Testis (tissue), 3 donors: ENCODE data around the gene KLF3. TPM values are rescaled to one million over a fixed set of nuclear protein-coding genes. Genes with fewer than 3 reads are reported as not detected.
A peak's percentile ranks its signal among the peaks of the same experiment; 100 is the strongest.

Experiments used
- DNase-seq: peaks from one replicate; pipeline ENCODE4 v3.0.0-alpha.2; 2019
- H3K27ac ChIP-seq, 2 donors: fragments of 200-600 bp; sonication (generic); one replicate each; pipeline ENCODE4 v1.5.1; 2019
- H3K27me3 ChIP-seq: fragments of 200-600 bp; sonication (generic); one replicate; pipeline ENCODE4 v1.5.1; 2019
- H3K36me3 ChIP-seq: fragments of 200-600 bp; sonication (generic); one replicate; pipeline ENCODE4 v1.5.1; 2017; ENCODE audit warnings: low read depth; ENCODE audit errors: missing control alignments
- H3K4me1 ChIP-seq: fragments of 200-600 bp; sonication (generic); one replicate; pipeline ENCODE4 v1.5.1; 2019
- H3K4me3 ChIP-seq, 2 donors: fragments of 200-600 bp; sonication (generic); one replicate each; pipeline ENCODE4 v1.5.1; 2017 to 2019
- H3K9me3 ChIP-seq: fragments of 200-600 bp; sonication (generic); one replicate; pipeline ENCODE4 v1.5.1; 2017
- POLR2A ChIP-seq: fragments of 450-650 bp; IDR thresholded peaks from one replicate; pipeline ENCODE4 v1.6.1; 2017; ENCODE audit warnings: antibody characterized with exemption, mild to moderate bottlenecking, moderate library complexity
- WGBS, 2 donors: methylation state at CpG; one replicate each; pipeline ENCODE4 v1.1.5; 2018; 5-methylcytosine and 5-hydroxymethylcytosine counted together
- intact Hi-C: fragments of 100-400 bp; cut with DNase I; formaldehyde crosslinking; loops from one replicate; pipeline ENCODE4 v1.15.1; 2023; ENCODE audit warnings: low total_unique reads
- polyA plus RNA-seq: library from polyadenylated mRNA; stranded (reverse); fragments of 350-450 nt; fragmentation: Illumina TruSeq; extraction: RNeasy Lipid Tissue Mini Kit (QIAGEN cat#74804); gene quantifications from one replicate; pipeline ENCODE4 v1.2.3, GENCODE V29; 2014; ENCODE audit warnings: low read depth, low replicate concordance; ENCODE audit not compliant: insufficient read depth
- total RNA-seq, 2 donors: library from RNA; depleted of rRNA; stranded (reverse); fragments of >200 nt; gene quantifications; one replicate each; pipeline ENCODE4 v1.2.3, GENCODE V29; 2016
- TF ChIP-seq, protein P1 (sequence below), 3 experiments: fragments of 450-650 bp in 2 of 3; fragments of 200-600 bp in 1 of 3; sonication (generic) in 1 of 3; IDR thresholded peaks; one replicate each; pipeline ENCODE4 v1.5.1; 2016 to 2019; ENCODE audit warnings: antibody characterized with exemption in 3 of 3, mild to moderate bottlenecking in 2 of 3, moderate library complexity in 1 of 3

The KLF3 gene
- total and polyA plus RNA-seq, 3 donors from 2014 or later, result 16.4 to 24.6 (median 21.2) TPM

GRCh38 chr4:38672074-38672396 lies 8.0 kb downstream of the KLF3 start:
- no peak for DNase-seq
- H3K9me3 ChIP-seq, result no peaks in the 10 kb centered on the region
- TF ChIP-seq, protein P1, sequence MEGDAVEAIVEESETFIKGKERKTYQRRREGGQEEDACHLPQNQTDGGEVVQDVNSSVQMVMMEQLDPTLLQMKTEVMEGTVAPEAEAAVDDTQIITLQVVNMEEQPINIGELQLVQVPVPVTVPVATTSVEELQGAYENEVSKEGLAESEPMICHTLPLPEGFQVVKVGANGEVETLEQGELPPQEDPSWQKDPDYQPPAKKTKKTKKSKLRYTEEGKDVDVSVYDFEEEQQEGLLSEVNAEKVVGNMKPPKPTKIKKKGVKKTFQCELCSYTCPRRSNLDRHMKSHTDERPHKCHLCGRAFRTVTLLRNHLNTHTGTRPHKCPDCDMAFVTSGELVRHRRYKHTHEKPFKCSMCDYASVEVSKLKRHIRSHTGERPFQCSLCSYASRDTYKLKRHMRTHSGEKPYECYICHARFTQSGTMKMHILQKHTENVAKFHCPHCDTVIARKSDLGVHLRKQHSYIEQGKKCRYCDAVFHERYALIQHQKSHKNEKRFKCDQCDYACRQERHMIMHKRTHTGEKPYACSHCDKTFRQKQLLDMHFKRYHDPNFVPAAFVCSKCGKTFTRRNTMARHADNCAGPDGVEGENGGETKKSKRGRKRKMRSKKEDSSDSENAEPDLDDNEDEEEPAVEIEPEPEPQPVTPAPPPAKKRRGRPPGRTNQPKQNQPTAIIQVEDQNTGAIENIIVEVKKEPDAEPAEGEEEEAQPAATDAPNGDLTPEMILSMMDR (IDR thresholded peaks at IDR 0.05), result no peak
- TF ChIP-seq POLR2A, result no peak
- peaks cover 78% of the 10 kb centered on the region for H3K4me1 ChIP-seq
- H3K27ac ChIP-seq, result peak overlapping the region; percentile 44 to 99
- 38 to 60% methylated on average over 1 to 3 of the region's 3 CpGs for WGBS, 2 donors
- intact Hi-C loops, result loop anchor here (5.0 kb wide), 1 partner anchor 355 kb away; no protein-coding TSS in a partner anchor
- H3K27me3 ChIP-seq, result no peaks in the 10 kb centered on the region
- no peaks in the 10 kb centered on the region for H3K36me3 ChIP-seq
- H3K4me3 ChIP-seq, result no peak overlapping the region

DNA sequence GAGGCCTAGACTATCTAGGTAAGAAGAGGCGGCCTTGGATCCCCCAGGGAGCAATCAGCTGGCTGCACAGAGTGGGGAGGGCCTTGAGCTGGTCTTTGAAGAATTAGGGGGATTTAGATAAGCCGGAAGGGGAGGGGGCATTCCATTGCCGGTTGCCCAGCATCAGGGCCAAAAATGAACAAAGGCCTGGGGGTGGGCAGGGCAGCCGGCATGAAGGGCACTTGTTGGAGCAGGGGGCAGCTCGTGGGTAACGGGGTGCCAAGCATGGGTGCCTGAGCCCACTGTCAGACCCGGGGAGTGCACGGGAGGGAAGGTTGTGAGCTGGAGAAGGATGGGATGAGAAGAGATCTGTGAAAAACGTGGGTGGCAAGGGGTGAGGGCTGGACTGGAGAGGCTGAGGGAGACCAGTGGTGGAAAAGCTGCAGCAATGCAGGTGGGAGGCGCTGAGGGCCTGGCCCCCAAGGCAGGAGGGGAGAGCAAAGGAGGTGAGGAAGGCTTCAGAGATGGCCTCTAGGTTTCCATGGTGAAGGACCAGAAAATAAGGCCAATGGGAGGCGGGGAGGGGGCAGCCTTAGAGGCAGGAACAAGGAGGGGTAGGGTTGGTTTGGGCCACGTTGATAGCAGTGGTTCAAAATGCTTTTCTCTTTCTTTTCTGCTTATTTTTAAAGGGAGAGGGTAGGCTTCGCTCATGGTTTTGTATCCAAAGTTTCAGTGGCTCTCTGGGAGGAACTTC lies 8.6 kb downstream of the KLF3 start:
- intact Hi-C loops, result loop anchor here (5.0 kb wide), 1 partner anchor 355 kb away; no protein-coding TSS in a partner anchor
- Histone ChIP-seq H3K4me3 (no peak overlapping the region), H3K4me1 (peaks cover 74% of the 10 kb centered on the region)

DNA sequence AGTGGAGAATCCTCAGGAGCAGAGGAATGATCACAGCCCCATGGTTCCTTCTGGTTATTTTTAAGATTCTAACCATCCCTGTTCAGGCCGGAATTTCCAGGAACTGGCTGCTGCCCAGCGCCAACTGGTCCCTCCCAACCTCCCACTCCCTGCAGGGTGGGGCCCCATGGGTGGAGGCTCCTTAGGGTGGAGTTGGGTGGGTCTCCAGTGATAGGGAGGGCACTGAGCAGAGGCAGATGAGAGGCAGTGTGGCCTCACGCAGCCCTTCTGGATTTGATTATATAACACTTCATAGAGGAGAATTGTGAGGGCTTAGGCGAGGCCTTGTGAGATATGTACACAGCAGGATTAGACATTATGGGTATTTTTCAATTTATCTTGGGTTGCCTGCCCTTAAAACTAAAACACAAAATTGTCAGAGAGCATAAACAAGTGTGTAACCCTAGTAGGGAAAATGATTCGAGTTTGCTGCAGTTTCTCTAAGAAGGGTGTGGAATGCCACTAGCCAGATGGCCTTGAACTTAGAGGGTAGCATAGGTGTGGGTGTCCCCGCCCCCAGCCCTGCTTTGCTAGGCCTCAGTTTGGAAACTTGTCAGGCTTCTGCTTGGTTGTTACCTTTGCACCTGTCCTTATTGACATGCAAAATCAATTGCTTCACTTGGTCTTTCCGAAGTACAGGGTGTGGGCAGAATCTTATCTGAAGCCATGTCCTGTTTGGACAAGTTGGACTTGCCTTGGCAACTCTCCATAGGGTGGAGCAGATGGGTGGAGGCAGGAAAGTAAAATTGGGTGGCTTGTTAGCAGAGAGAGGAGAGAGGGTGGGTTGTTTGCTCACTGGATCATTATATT lies 9.4 kb downstream of the KLF3 start:
- no peak for TF ChIP-seq POLR2A
- TF ChIP-seq, protein P1 (IDR thresholded peaks at IDR 0.05), result no peak
- H3K27me3 ChIP-seq, result no peaks in the 10 kb centered on the region
- peak; percentile 32 for DNase-seq
- WGBS, 2 donors, result 21 to 59% methylated on average over 7 of the region's 7 CpGs
- no peak overlapping the region for H3K4me3 ChIP-seq
- no peaks in the 10 kb centered on the region for H3K36me3 ChIP-seq
- peaks cover 68% of the 10 kb centered on the region for H3K4me1 ChIP-seq
- peak overlapping the region; percentile 44 to 99 for H3K27ac ChIP-seq
- no peaks in the 10 kb centered on the region for H3K9me3 ChIP-seq
- intact Hi-C loops, result loop anchor here (5.0 kb wide), 1 partner anchor 356 kb away; no protein-coding TSS in a partner anchor

More for the DNA sequence above, 8.6 kb downstream of the KLF3 start:
- 43 to 56% methylated on average over 12 of the region's 13 CpGs for WGBS, 2 donors
- Histone ChIP-seq H3K27me3 (no peaks in the 10 kb centered on the region), H3K9me3 (no peaks in the 10 kb centered on the region), H3K36me3 (no peaks in the 10 kb centered on the region), H3K27ac (peak overlapping the region; percentile 44 to 99)
- DNase-seq, result no peak
- no peak for TF ChIP-seq POLR2A
- TF ChIP-seq, protein P1 (IDR thresholded peaks at IDR 0.05), result no peak

DNA sequence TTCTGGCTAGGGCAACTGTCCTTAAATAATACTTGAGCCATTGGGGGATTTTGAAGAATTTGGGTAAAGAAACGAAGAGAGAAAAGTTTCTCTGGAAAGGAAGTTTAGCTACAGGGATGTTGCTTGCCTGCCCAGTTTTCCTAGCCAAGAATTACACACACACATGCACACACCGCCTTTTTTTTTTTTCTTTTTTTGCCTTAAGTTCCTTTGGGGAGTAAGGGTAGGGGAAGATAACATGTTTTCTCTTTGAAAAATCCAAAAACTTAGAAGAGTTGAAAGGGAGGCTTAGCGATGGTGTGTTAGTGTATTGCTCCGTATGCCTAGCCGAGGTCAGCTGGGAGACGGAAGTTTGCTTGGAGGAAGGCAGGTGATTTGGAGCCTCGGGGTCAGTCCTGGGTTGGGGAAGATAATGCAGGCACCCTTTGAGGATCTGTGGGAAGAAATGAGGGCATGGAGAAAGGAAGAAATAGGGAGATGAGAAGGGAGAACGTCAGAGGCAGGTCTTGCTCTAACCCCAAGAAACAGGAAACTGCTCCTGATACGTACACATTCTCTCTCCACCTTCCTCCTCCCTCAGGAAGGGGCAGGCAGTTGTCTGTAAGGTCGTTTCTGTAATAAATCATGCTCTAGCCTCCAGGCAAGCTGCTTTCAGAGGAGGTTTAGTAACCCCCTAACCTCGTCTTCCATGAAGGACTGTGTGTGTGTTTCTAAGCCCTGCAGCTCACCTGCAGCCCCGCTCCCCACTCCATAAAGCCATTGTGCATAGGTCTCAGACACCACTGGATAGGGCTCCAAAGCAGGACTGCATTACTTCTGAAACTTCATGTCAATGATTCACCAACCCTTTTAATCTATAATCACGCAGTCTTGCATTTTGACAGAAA lies 10.5 kb downstream of the KLF3 start:
- H3K4me3 ChIP-seq, result no peak overlapping the region

More for the DNA sequence above, 10.5 kb downstream of the KLF3 start:
- H3K9me3 ChIP-seq, result no peaks in the 10 kb centered on the region
- peak overlapping the region; percentile 36 to 99 for H3K27ac ChIP-seq
- TF ChIP-seq, protein P1 (IDR thresholded peaks at IDR 0.05), result no peak
- TF ChIP-seq POLR2A, result no peak
- peaks cover 59% of the 10 kb centered on the region for H3K4me1 ChIP-seq
- no peak for DNase-seq
- 28 to 40% methylated on average over 13 of the region's 13 CpGs for WGBS, 2 donors
- no peaks in the 10 kb centered on the region for H3K27me3 ChIP-seq
- intact Hi-C loops, result loop anchor here (5.0 kb wide), 1 partner anchor 357 kb away; no protein-coding TSS in a partner anchor
- H3K36me3 ChIP-seq, result no peaks in the 10 kb centered on the region
